IPS-20b (cell line): ENCODE data around the gene AKR1C8.
"Not testable (repeated sequence)": the region's sequence is repeated elsewhere in the genome, so short reads cannot be mapped to it uniquely, and the experiment has no call there.

Source experiments
- H3K27ac ChIP-seq: one replicate; pipeline ENCODE4 v1.5.1; 2013; ENCODE audit warnings: low read length
- H3K27me3 ChIP-seq: 2 replicates; pipeline ENCODE4 v1.6.1; 2013; ENCODE audit warnings: mild to moderate bottlenecking, low read length, inconsistent platforms; ENCODE audit not compliant: insufficient read depth
- H3K36me3 ChIP-seq: 2 replicates; pipeline ENCODE4 v1.6.1; 2013; ENCODE audit warnings: low read depth, mild to moderate bottlenecking, inconsistent platforms, low read length, moderate library complexity; ENCODE audit not compliant: insufficient read depth
- H3K4me1 ChIP-seq: 2 replicates; pipeline ENCODE4 v1.6.1; 2013; ENCODE audit warnings: mild to moderate bottlenecking, control low read depth, inconsistent platforms, low read length, moderate library complexity; ENCODE audit not compliant: insufficient read depth
- H3K4me3 ChIP-seq: 2 replicates; pipeline ENCODE4 v1.5.1; 2013; ENCODE audit warnings: mild to moderate bottlenecking, low read length, inconsistent platforms
- H3K9ac ChIP-seq: 2 replicates; pipeline ENCODE4 v1.6.1; 2013; ENCODE audit warnings: low read depth, mild to moderate bottlenecking, inconsistent platforms, low read length, moderate library complexity
- H3K9me3 ChIP-seq: 2 replicates; pipeline ENCODE4 v1.6.1; 2013; ENCODE audit warnings: mild to moderate bottlenecking, low read depth, low read length, inconsistent platforms; ENCODE audit not compliant: insufficient read depth

Gene AKR1C8

GRCh38 chr10:5163487-5163886 lies 21.5 kb downstream of the AKR1C8 start:
- H3K27ac ChIP-seq = no peak overlapping the region
- H3K27me3 ChIP-seq = peaks cover 9% of the 10 kb centered on the region
- no peak overlapping the region for H3K9ac ChIP-seq
- peaks cover 81% of the 10 kb centered on the region for H3K9me3 ChIP-seq
- no peak overlapping the region for H3K4me3 ChIP-seq
- H3K36me3 ChIP-seq = no peaks in the 10 kb centered on the region
- no peaks in the 10 kb centered on the region for H3K4me1 ChIP-seq

- H3K9ac ChIP-seq = no peak overlapping the region
- H3K36me3 ChIP-seq = no peaks in the 10 kb centered on the region
- peaks cover 88% of the 10 kb centered on the region for H3K9me3 ChIP-seq
- no peak overlapping the region for H3K4me3 ChIP-seq
- H3K27me3 ChIP-seq = no peaks in the 10 kb centered on the region
- H3K27ac ChIP-seq = no peak overlapping the region
- no peaks in the 10 kb centered on the region for H3K4me1 ChIP-seq
Observed at GRCh38 chr10:5159126-5159525, 25.8 kb downstream of the AKR1C8 start.

- no peaks in the 10 kb centered on the region for H3K4me1 ChIP-seq
Observed at GRCh38 chr10:5157501-5157900, 27.4 kb downstream of the AKR1C8 start.

GRCh38 chr10:5155951-5156350 lies 29.0 kb downstream of the AKR1C8 start:
- no peak overlapping the region for H3K9ac ChIP-seq
- H3K36me3 ChIP-seq = no peaks in the 10 kb centered on the region
- no peak overlapping the region for H3K27ac ChIP-seq
- H3K4me3 ChIP-seq = no peak overlapping the region
- H3K9me3 ChIP-seq = peaks cover 77% of the 10 kb centered on the region
- no peaks in the 10 kb centered on the region for H3K4me1 ChIP-seq
- H3K27me3 ChIP-seq = no peaks in the 10 kb centered on the region

More at GRCh38 chr10:5157501-5157900, 27.4 kb downstream of the AKR1C8 start:
- Histone ChIP-seq H3K27me3 (no peaks in the 10 kb centered on the region), H3K9ac (no peak overlapping the region), H3K36me3 (no peaks in the 10 kb centered on the region), H3K27ac (no peak overlapping the region), H3K4me3 (no peak overlapping the region), H3K9me3 (peaks cover 82% of the 10 kb centered on the region)

GRCh38 chr10:5151076-5151475 lies 33.9 kb downstream of the AKR1C8 start:
- no peak overlapping the region for H3K9ac ChIP-seq
- H3K9me3 ChIP-seq = peaks cover 65% of the 10 kb centered on the region
- no peak overlapping the region for H3K27ac ChIP-seq
- H3K4me3 ChIP-seq = no peak overlapping the region
- no peaks in the 10 kb centered on the region for H3K4me1 ChIP-seq
- H3K27me3 ChIP-seq = no peaks in the 10 kb centered on the region
- no peaks in the 10 kb centered on the region for H3K36me3 ChIP-seq

GRCh38 chr10:5148678-5149032 lies 36.3 kb downstream of the AKR1C8 start:
- Histone ChIP-seq H3K9ac (no peak overlapping the region), H3K27me3 (no peaks in the 10 kb centered on the region), H3K9me3 (peaks cover 49% of the 10 kb centered on the region), H3K36me3 (no peaks in the 10 kb centered on the region), H3K4me3 (no peak overlapping the region), H3K4me1 (no peaks in the 10 kb centered on the region), H3K27ac (no peak overlapping the region)

GRCh38 chr10:5147981-5148677 lies 36.8 kb downstream of the AKR1C8 start:
- no peak overlapping the region for H3K9ac ChIP-seq
- H3K4me3 ChIP-seq = no peak overlapping the region
- peaks cover 47% of the 10 kb centered on the region for H3K9me3 ChIP-seq
- H3K27me3 ChIP-seq = no peaks in the 10 kb centered on the region
- H3K36me3 ChIP-seq = no peaks in the 10 kb centered on the region
- H3K27ac ChIP-seq = no peak overlapping the region
- no peaks in the 10 kb centered on the region for H3K4me1 ChIP-seq

- no peaks in the 10 kb centered on the region for H3K36me3 ChIP-seq
- H3K27ac ChIP-seq = no peak overlapping the region
- H3K9me3 ChIP-seq = peaks cover 45% of the 10 kb centered on the region
- H3K9ac ChIP-seq = no peak overlapping the region
- no peaks in the 10 kb centered on the region for H3K4me1 ChIP-seq
- no peak overlapping the region for H3K4me3 ChIP-seq
- H3K27me3 ChIP-seq = no peaks in the 10 kb centered on the region
Observed at GRCh38 chr10:5147255-5147980, 37.5 kb downstream of the AKR1C8 start.

GRCh38 chr10:5146920-5147254 lies 38.1 kb downstream of the AKR1C8 start:
- Histone ChIP-seq H3K36me3 (no peaks in the 10 kb centered on the region), H3K4me3 (no peak overlapping the region), H3K4me1 (no peaks in the 10 kb centered on the region), H3K27ac (no peak overlapping the region), H3K27me3 (no peaks in the 10 kb centered on the region), H3K9me3 (peaks cover 45% of the 10 kb centered on the region), H3K9ac (no peak overlapping the region)

- Histone ChIP-seq H3K9me3 (peaks cover 25% of the 10 kb centered on the region), H3K27ac (no peak overlapping the region), H3K27me3 (no peaks in the 10 kb centered on the region), H3K4me3 (no peak overlapping the region), H3K9ac (no peak overlapping the region), H3K36me3 (no peaks in the 10 kb centered on the region), H3K4me1 (no peaks in the 10 kb centered on the region)
Observed at GRCh38 chr10:5143137-5143536, 41.8 kb downstream of the AKR1C8 start.

- Histone ChIP-seq H3K9me3 (peaks cover 31% of the 10 kb centered on the region), H3K27me3 (no peaks in the 10 kb centered on the region), H3K27ac (no peak overlapping the region), H3K9ac (no peak overlapping the region), H3K36me3 (no peaks in the 10 kb centered on the region), H3K4me3 (no peak overlapping the region), H3K4me1 (no peaks in the 10 kb centered on the region)
Observed at GRCh38 chr10:5142199-5142598, 42.8 kb downstream of the AKR1C8 start.

- H3K4me1 ChIP-seq, H3K27ac ChIP-seq, H3K36me3 ChIP-seq, H3K4me3 ChIP-seq, H3K9ac ChIP-seq, H3K27me3 ChIP-seq: not testable (repeated sequence)
- H3K9me3 ChIP-seq = peaks cover 51% of the 10 kb centered on the region
Observed at GRCh38 chr10:5137699-5138098, 47.3 kb downstream of the AKR1C8 start.
